GM12878 (cell line): ENCODE results near the gene SUSD2. TPM values are rescaled to one million over a fixed set of nuclear protein-coding genes. Genes with fewer than 3 reads are reported as not detected.
A peak's percentile ranks its signal among the peaks of the same experiment; 100 is the strongest.

ENCODE experiments used
- ATAC-seq: fragments of 200-7000 bp; cut with Tn5 transposase; 3 replicates; pipeline ENCODE4 v1.9.1; 2020; ENCODE audit warnings: mild to moderate bottlenecking, moderate library complexity
- BruUV-seq: library from RNA; stranded (reverse); fragments of 400-500 nt; replicated peaks from 2 replicates; lab custom pipeline; 2021; lab: Mats Ljungman, UMichigan
- CTCF ChIA-PET: fragments of 300-600 bp; sonication (Branson Sonifier 250); formaldehyde crosslinking; extraction: SDS; loops from one replicate; lab custom pipeline; 2021; ENCODE audit warnings: inconsistent platforms; lab: Yijun Ruan, JAX
- POLR2A ChIA-PET: fragments of 350-600 bp; formaldehyde crosslinking; extraction: SDS; loops from one replicate; lab custom pipeline; 2021; ENCODE audit warnings: inconsistent platforms; lab: Charles Lee
- RAD21 ChIA-PET: fragments of 300-600 bp; sonication (Branson Sonifier 250); formaldehyde crosslinking; loops from one replicate; lab custom pipeline; 2023; ENCODE audit warnings: antibody characterized with exemption; ENCODE audit not compliant: unreplicated experiment; lab: Charles Lee
- SMC1A ChIA-PET: fragments of 300-600 bp; sonication (Branson Sonifier 250); formaldehyde crosslinking; loops from one replicate; lab custom pipeline; 2023; ENCODE audit not compliant: unreplicated experiment, uncharacterized antibody; lab: Charles Lee
- DNase-seq: peaks from one replicate; pipeline ENCODE4 v3.0.0-alpha.2; 2011; ENCODE audit warnings: low read depth, low spot score
- FAIRE-seq: peaks from 3 replicates; lab custom pipeline; 2011; peaks lifted over from hg19 to GRCh38; lab: Jason Lieb, UNC
- H2AFZ ChIP-seq: 2 replicates; pipeline ENCODE4 v1.6.0; 2011; ENCODE audit warnings: low read depth, low read length, control low read depth; ENCODE audit not compliant: control insufficient read depth
- H3K27ac ChIP-seq: 2 replicates; pipeline ENCODE4 v1.5.1; 2011; ENCODE audit warnings: control low read depth; ENCODE audit not compliant: control insufficient read depth, insufficient read depth
- H3K27me3 ChIP-seq, 2 experiments: replicated peaks in 1 of 2; 2 replicates each; pipeline versions ENCODE4 v1.6.0 to v1.6.1; 2011; ENCODE audit warnings: low read length in 1 of 2; ENCODE audit not compliant: control insufficient read depth in 2 of 2, insufficient read depth in 2 of 2
- H3K36me3 ChIP-seq, 2 experiments: 2 replicates each; pipeline ENCODE4 v1.5.1; 2011; ENCODE audit warnings: low read length in 1 of 2; ENCODE audit not compliant: control insufficient read depth in 2 of 2, insufficient read depth in 2 of 2
- H3K4me1 ChIP-seq: 2 replicates; pipeline ENCODE4 v1.6.1; 2011; ENCODE audit warnings: mild to moderate bottlenecking, low read length, moderate library complexity, mixed read lengths; ENCODE audit not compliant: control insufficient read depth, insufficient read depth
- H3K4me2 ChIP-seq: 2 replicates; pipeline ENCODE4 v1.6.0; 2011; ENCODE audit warnings: control low read depth; ENCODE audit not compliant: control insufficient read depth, insufficient read depth
- H3K4me3 ChIP-seq: fragments of 200-600 bp; sonication (generic); 2 replicates; pipeline ENCODE4 v1.5.1; 2016
- H3K79me2 ChIP-seq: 2 replicates; pipeline ENCODE4 v1.6.0; 2011; ENCODE audit warnings: low read length; ENCODE audit not compliant: control insufficient read depth, insufficient read depth
- H3K9ac ChIP-seq: 2 replicates; pipeline ENCODE4 v1.8.0; 2011; ENCODE audit warnings: low read length, control low read depth, mixed read lengths; ENCODE audit not compliant: control insufficient read depth, insufficient read depth
- H3K9me3 ChIP-seq: replicated peaks from 3 replicates; pipeline ENCODE4 v1.5.1; 2011; ENCODE audit warnings: mild to moderate bottlenecking, low read length; ENCODE audit not compliant: control insufficient read depth, insufficient read depth
- H4K20me1 ChIP-seq: 2 replicates; pipeline ENCODE4 v1.6.0; 2011; ENCODE audit not compliant: control insufficient read depth, insufficient read depth
- GATAD2B ChIP-seq: fragments of 450-650 bp; conservative IDR thresholded peaks from 2 replicates; pipeline ENCODE4 v1.6.1; 2017; ENCODE audit warnings: low read depth, mild to moderate bottlenecking, moderate library complexity
- MXI1 ChIP-seq: fragments of 150-350 bp; IDR thresholded peaks from 2 replicates; pipeline ENCODE4 v1.6.1; 2011; ENCODE audit warnings: low read depth, mild to moderate bottlenecking, inconsistent platforms, low read length, improper control_type of control experiment
- RAD21 ChIP-seq: IDR thresholded peaks from 2 replicates; pipeline ENCODE4 v1.6.1; 2011; ENCODE audit warnings: mild to moderate bottlenecking, low read depth, low read length, moderate library complexity; ENCODE audit not compliant: insufficient read depth
- SMC3 ChIP-seq: IDR thresholded peaks from 2 replicates; pipeline ENCODE4 v1.6.1; 2011; ENCODE audit warnings: low read length, improper control_type of control experiment, borderline replicate concordance
- WGBS: methylation state at CpG from one replicate; pipeline ENCODE4 v1.1.6; 2016; ENCODE audit warnings: low lambda C conversion rate; ENCODE audit not compliant: insufficient replicate concordance, insufficient coverage; ENCODE audit errors: missing lambda C conversion rate; 5-methylcytosine and 5-hydroxymethylcytosine counted together
- in situ Hi-C: fragments of 300-500 bp; cut with MboI; formaldehyde crosslinking; loops from 9 replicates; pipeline ENCODE4 v1.14.3; 2018; ENCODE audit warnings: mixed read lengths
- intact Hi-C: fragments of 100-400 bp; cut with micrococcal nuclease; formaldehyde crosslinking; loops from one replicate; pipeline ENCODE4 v1.14.2; 2022; ENCODE audit not compliant: unreplicated experiment
- polyA plus RNA-seq, 11 experiments: library from polyadenylated mRNA; depleted of rRNA in 4 of 11; unstranded in 6 of 11; stranded (reverse) in 5 of 11; fragments of >200 nt; fragmentation: Nextera tagmentation in 4 of 11; fragmentation: Illumina TruSeq in 1 of 11; extraction: Ambion mirVana in 4 of 11; extraction: Trizol in 1 of 11; gene quantifications; 1 replicate in 1 of 11; 2 replicates in 10 of 11; pipeline versions ENCODE4 v1.2.1 to v1.2.3, GENCODE V29; 2011 to 2016; ENCODE audit warnings: inconsistent platforms in 2 of 11, missing spikeins in 2 of 11, low read depth in 1 of 11
- total RNA-seq, 4 experiments: library from RNA; depleted of rRNA in 3 of 4; stranded (reverse); fragments of >200 nt in 3 of 4; fragmentation: Illumina TruSeq in 1 of 4; extraction: Trizol in 1 of 4; gene quantifications; 2 replicates each; pipeline versions ENCODE4 v1.2.1 to v1.2.3, GENCODE V29; 2013 to 2021
- TF ChIP-seq, protein P1 (sequence below), 3 experiments: IDR thresholded peaks in 2 of 3; conservative IDR thresholded peaks in 1 of 3; 2 replicates each; pipeline ENCODE4 v1.5.1; 2011; ENCODE audit warnings: low read depth in 3 of 3, low read length in 3 of 3, mild to moderate bottlenecking in 3 of 3, control low read depth in 2 of 3, moderate library complexity in 2 of 3, inconsistent platforms in 1 of 3, mixed read lengths in 1 of 3; ENCODE audit not compliant: control insufficient read depth in 2 of 3, insufficient read depth in 1 of 3; ENCODE audit errors: extremely low read depth in 1 of 3

The SUSD2 gene
- total and polyA plus RNA-seq, 10 of the 15 experiments (the other 5 are each of a cell fraction or from before 2014, with no cell fraction given), result 0.04 to 0.31 (median 0.11) TPM; not detected in 5

DNA sequence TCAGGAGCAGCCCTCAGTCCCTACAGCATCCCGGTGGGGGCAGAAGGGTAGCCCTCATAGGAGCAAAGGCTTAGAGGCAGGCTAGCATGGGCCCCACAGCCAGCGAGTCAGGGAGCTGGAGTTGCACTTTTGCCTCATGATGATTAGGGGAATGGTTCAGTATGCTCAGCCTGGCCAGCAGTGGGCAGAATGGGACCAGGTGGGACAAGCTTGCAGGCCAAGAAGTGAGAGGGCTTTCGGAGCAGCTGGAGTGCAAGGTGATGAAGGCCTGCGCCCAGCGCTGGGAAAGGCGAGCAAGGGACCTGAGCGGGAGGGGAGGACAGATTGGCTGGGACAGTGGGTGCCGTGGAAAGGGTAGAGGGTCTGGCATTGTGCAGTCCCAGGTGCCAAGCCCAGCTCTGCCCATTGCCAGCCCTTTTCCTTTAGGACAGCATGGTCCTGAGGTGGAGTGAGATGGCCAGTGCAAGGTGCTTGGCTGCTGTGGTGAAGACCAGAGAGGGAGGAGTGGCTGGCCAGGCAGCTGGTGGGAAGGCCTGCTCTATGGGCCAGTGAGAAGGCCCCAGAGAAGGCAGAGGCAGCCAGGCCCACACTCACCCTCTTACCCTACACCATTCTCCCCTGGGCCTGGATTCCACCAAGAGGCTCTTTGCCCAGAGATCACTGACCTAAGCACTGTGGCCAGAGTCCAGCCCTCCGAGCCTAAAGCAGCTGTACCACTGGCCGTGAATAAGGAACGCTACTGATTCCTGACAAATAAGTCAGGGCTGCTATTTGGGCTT lies 47.9 kb upstream of the SUSD2 start:
- H4K20me1 ChIP-seq, result no peaks in the 10 kb centered on the region
- H3K9me3 ChIP-seq, result no peaks in the 10 kb centered on the region
- no TSS peak for BruUV-seq
- ChIA-PET POLR2A (no interaction called here), RAD21 (interaction anchor here (1.0 kb wide), 1 partner anchor 42 kb away, joined by 4 read pairs; no protein-coding TSS in a partner anchor), SMC1A (no interaction called here), CTCF (interaction anchor here (2.1 to 2.9 kb wide), 2 partner anchors 23 to 42 kb away, joined by 13 to 17 read pairs; no protein-coding TSS in a partner anchor)
- in situ Hi-C loops (no loop called here), intact Hi-C loops (no loop called here)
- ATAC-seq, result no peak; the same call in 2 of the 3 replicates
- TF ChIP-seq GATAD2B (no peak), MXI1 (no peak), RAD21 (peak; percentile 47), SMC3 (peak; percentile 23; the same call in 1 of the 2 replicates)
- TF ChIP-seq, protein P1, sequence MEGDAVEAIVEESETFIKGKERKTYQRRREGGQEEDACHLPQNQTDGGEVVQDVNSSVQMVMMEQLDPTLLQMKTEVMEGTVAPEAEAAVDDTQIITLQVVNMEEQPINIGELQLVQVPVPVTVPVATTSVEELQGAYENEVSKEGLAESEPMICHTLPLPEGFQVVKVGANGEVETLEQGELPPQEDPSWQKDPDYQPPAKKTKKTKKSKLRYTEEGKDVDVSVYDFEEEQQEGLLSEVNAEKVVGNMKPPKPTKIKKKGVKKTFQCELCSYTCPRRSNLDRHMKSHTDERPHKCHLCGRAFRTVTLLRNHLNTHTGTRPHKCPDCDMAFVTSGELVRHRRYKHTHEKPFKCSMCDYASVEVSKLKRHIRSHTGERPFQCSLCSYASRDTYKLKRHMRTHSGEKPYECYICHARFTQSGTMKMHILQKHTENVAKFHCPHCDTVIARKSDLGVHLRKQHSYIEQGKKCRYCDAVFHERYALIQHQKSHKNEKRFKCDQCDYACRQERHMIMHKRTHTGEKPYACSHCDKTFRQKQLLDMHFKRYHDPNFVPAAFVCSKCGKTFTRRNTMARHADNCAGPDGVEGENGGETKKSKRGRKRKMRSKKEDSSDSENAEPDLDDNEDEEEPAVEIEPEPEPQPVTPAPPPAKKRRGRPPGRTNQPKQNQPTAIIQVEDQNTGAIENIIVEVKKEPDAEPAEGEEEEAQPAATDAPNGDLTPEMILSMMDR (IDR thresholded peaks at IDR 0.05 in 2 of 3, conservative IDR thresholded peaks at IDR 0.05 in 1 of 3; ENCODE audit: control insufficient read depth in 2 of 3, extremely low read depth in 1 of 3, insufficient read depth in 1 of 3, low read depth in 3 of 3, low read length in 3 of 3), result peak in 2 of 3 experiments; percentile 25 to 26; a peak in 2 of 6 replicates
- peaks cover 2 to 17% of the 10 kb centered on the region in 2 experiments; a peak in 3 of 4 replicates for H3K36me3 ChIP-seq
- H3K27me3 ChIP-seq, result no peaks in the 10 kb centered on the region
- FAIRE-seq, result no peak
- 89% methylated on average over 11 of the region's 11 CpGs for WGBS
- no peak overlapping the region for H3K4me2 ChIP-seq
- no peak for DNase-seq
- no peaks in the 10 kb centered on the region for H3K79me2 ChIP-seq
- no peak overlapping the region for H3K9ac ChIP-seq
- no peaks in the 10 kb centered on the region; the same call in 1 of the 2 replicates for H3K4me1 ChIP-seq
- no peak overlapping the region for H2AFZ ChIP-seq
- H3K27ac ChIP-seq, result no peak overlapping the region
- H3K4me3 ChIP-seq, result no peak overlapping the region
